HUES48 (cell line): ENCODE data around the gene FAM240A.

ENCODE experiments used
- H3K27ac ChIP-seq: one replicate; pipeline ENCODE4 v1.7.0; 2013; ENCODE audit warnings: low read depth, low read length, inconsistent platforms
- H3K27me3 ChIP-seq: 2 replicates; pipeline ENCODE4 v1.6.1; 2013; ENCODE audit warnings: mild to moderate bottlenecking, low read length; ENCODE audit not compliant: control insufficient read depth, insufficient read depth
- H3K36me3 ChIP-seq: 2 replicates; pipeline ENCODE4 v1.6.1; 2013; ENCODE audit warnings: low read length; ENCODE audit not compliant: control insufficient read depth, insufficient read depth
- H3K4me1 ChIP-seq: 2 replicates; pipeline ENCODE4 v1.6.1; 2013; ENCODE audit warnings: mild to moderate bottlenecking, low read length; ENCODE audit not compliant: control insufficient read depth, insufficient read depth
- H3K4me3 ChIP-seq: 2 replicates; pipeline ENCODE4 v1.5.1; 2013; ENCODE audit warnings: mild to moderate bottlenecking, low read depth, low read length
- H3K9ac ChIP-seq: 2 replicates; pipeline ENCODE4 v1.6.1; 2013; ENCODE audit warnings: mild to moderate bottlenecking, low read depth, low read length, moderate library complexity
- H3K9me3 ChIP-seq: 2 replicates; pipeline ENCODE4 v1.6.1; 2013; ENCODE audit warnings: low read length; ENCODE audit not compliant: control insufficient read depth, insufficient read depth

Gene FAM240A

DNA sequence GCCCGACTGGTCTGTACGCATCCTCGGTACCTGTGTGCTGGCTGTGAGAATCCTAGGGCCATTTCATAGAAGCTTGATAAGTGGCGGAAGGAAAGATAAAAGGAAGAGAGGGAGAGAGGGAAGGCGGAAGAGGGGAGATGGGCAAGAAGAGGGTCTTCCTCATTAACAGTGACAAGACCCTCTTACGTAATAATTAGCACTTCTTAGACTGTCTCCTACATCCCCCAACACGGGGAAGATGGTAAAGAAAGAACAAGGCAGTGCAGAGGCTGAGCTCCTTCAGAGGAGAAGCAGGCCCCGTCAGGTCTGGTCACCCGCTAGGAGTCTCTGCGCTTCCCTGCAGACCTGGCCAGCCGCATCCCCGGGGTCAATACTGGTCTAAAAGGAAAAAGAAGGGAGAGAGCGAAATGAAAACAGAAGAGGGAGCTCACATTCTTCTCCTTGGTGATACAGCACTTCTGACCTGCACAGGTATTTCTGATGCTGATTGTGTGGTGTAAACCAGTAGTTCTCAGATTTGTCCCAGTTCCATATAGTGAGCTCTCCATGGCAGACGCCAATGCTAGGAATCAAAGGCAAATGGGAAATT, 19.0 kb upstream of the FAM240A start:
- H3K27ac ChIP-seq = no peak overlapping the region
- H3K4me1 ChIP-seq = no peaks in the 10 kb centered on the region
- H3K36me3 ChIP-seq = no peaks in the 10 kb centered on the region
- H3K4me3 ChIP-seq = no peak overlapping the region
- H3K27me3 ChIP-seq = no peaks in the 10 kb centered on the region
- H3K9ac ChIP-seq = no peak overlapping the region
- peaks cover 17% of the 10 kb centered on the region for H3K9me3 ChIP-seq

DNA sequence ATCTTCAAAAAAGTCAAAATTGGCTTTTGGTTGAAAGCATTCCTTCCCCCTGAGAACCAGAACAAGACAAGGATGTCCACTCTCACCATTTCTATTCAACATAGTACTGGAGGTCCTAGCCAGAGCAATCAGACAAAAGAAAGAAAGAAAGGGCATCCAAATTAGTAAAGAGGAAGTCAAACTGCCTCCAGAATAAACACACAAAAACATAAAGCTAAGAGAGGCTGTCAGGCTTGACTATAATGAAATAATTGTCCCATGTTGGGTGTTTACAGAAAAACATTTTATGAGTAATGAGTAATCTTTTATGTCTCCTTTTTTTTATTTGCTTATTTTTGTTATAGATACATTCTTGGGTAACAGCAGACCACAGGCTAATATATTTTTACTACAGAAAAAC, 18.3 kb upstream of the FAM240A start:
- H3K9ac ChIP-seq = no peak overlapping the region
- H3K36me3 ChIP-seq = no peaks in the 10 kb centered on the region
- peaks cover 6% of the 10 kb centered on the region for H3K4me1 ChIP-seq
- H3K4me3 ChIP-seq = no peak overlapping the region
- H3K9me3 ChIP-seq = peaks cover 14% of the 10 kb centered on the region
- no peak overlapping the region for H3K27ac ChIP-seq
- H3K27me3 ChIP-seq = no peaks in the 10 kb centered on the region

DNA sequence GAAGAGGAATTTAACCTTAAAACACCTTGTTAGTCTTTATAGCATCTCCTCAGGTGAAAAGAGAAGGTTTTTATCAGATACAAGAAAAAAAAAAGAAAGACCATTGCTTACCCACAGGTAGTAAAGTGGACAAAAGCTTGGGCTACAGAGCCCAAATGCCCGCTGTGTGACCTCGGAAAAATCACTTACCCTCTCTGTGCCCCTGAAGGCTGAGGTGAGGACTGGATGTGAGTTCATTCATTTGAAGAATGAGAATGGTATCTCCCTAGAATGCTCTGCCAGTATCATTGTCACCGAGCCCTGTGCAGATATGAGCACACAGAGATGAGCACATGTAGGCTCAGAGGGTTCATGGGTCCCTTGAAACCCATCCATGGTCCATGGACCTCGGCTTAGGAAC, 17.6 kb upstream of the FAM240A start:
- Histone ChIP-seq H3K36me3 (no peaks in the 10 kb centered on the region), H3K27ac (no peak overlapping the region), H3K9me3 (peaks cover 12% of the 10 kb centered on the region; the same call in 1 of the 2 replicates), H3K27me3 (no peaks in the 10 kb centered on the region), H3K9ac (no peak overlapping the region), H3K4me3 (no peak overlapping the region), H3K4me1 (peaks cover 13% of the 10 kb centered on the region)

DNA sequence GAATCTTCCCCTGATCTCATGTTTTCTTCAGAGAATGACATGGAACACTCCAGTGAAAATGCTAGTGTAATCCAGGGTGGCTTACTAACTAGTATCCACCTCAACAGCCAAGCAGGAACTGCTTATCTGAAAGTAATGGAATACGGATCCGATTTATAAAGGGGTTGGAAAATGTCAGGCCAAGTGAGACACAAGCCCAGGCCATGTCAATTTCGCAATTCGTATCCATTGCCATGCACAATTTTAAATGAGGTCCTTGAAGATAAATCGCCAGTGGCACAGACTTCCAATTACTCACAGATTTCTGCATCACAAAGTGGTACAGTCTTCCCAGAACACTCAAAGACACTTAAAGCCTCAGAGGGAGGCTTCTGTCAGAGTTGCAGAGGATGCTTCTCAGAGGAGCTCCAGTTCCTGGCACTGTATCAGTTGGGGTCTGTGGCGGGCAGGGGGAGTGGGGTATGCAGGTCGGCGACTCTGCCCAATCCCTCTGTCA, 16.5 kb upstream of the FAM240A start:
- Histone ChIP-seq H3K9ac (no peak overlapping the region), H3K4me1 (peaks cover 20% of the 10 kb centered on the region), H3K9me3 (peaks cover 3% of the 10 kb centered on the region; the same call in 1 of the 2 replicates), H3K4me3 (no peak overlapping the region), H3K27ac (no peak overlapping the region), H3K36me3 (no peaks in the 10 kb centered on the region), H3K27me3 (no peaks in the 10 kb centered on the region)

DNA sequence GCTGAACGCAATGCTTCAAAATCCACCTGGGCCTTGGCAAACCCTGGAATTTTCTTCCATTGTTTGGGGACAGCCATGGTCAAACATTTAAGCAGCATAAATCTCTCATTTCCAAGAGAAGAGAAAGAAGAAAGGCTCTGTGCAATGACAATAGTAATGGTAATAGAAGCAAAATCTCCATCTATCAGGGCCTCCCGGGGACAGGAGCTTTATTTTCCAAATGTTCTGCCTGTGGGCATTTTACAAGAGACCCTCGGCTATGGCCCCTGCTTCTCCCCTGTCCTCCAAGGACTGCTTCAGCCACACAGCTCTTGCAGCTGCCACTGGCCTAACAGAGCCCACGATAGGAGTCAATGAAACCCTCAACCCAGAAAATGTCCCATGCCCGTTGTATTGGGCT, 12.7 kb upstream of the FAM240A start:
- Histone ChIP-seq H3K27ac (peak overlapping the region; percentile 82), H3K4me1 (peaks cover 38% of the 10 kb centered on the region), H3K27me3 (no peaks in the 10 kb centered on the region), H3K4me3 (no peak overlapping the region), H3K9me3 (no peaks in the 10 kb centered on the region), H3K9ac (no peak overlapping the region), H3K36me3 (no peaks in the 10 kb centered on the region)

DNA sequence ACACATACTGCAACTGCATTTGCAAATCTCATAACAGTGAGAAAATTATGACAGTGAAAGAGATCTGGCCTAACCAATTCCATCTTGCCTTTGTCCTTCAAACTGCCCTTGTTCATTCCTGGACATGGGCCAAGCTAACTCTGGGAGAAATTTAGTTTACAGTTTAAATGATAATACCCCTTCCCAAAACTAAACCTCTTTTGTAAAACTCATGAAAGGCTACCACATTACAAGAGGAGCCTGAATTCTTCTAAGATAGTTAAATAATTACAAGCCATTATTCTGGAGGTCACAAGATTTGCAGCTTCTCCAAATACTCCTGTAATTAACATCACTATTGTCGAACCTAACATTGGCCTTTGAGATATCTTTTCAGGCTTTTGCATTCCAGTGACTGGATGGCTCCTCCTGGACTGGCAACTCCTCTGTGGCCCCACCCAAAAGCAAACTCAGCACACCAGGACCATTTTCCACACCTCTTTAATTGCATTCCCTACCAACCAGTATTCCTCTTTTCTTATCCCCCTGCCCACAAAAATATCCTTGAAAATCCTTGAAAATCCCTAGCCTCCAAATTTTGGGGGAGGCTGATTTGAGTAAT, 8.8 kb upstream of the FAM240A start:
- Histone ChIP-seq H3K4me1 (peaks cover 53% of the 10 kb centered on the region), H3K4me3 (no peak overlapping the region), H3K36me3 (no peaks in the 10 kb centered on the region), H3K9ac (no peak overlapping the region), H3K27me3 (no peaks in the 10 kb centered on the region), H3K9me3 (no peaks in the 10 kb centered on the region), H3K27ac (peak overlapping the region; percentile 12)

DNA sequence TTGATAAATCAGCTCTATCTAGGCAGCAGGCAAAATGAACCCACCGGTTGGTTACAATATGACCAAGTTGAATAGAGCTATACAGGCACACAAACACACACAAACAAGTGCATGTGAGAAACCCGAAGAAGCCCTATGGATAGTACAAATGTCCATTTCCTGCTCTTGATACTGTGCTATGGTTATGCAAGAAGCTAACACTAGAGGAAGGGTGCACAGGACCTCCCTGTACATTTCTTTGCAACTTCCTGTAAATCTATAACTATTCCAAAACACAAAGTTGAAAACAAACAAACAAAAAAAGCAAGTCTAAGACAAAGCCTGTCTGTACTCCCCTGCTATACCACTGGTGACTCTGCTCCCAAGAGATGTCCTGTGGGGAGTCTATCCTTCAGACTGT, 8.2 kb upstream of the FAM240A start:
- H3K36me3 ChIP-seq = no peaks in the 10 kb centered on the region
- no peak overlapping the region for H3K9ac ChIP-seq
- H3K4me3 ChIP-seq = no peak overlapping the region
- no peak overlapping the region for H3K27ac ChIP-seq
- peaks cover 48% of the 10 kb centered on the region for H3K4me1 ChIP-seq
- H3K27me3 ChIP-seq = no peaks in the 10 kb centered on the region
- no peaks in the 10 kb centered on the region for H3K9me3 ChIP-seq

DNA sequence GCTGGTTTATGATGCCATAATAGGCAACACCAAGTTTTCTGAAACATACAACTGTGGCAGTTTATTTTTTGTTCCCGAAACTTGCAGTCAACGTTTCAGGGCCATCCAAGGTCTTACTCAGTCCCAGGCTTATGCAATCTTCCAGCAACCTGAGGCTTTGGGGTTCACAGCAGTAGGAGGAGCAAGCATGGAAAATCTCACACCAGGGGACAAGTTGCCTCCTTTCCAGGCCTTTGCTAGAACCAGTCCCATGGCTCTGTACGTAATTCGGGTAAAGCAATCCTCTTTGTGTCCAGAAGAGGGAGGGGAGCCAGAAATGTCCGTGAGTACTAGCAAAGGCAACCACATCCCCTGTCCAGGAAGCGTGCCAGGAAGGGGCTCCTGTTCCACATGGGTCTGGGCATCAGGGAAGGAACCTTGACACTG, 4.7 kb upstream of the FAM240A start:
- H3K27ac ChIP-seq = no peak overlapping the region
- peaks cover 43% of the 10 kb centered on the region for H3K4me1 ChIP-seq
- no peaks in the 10 kb centered on the region for H3K9me3 ChIP-seq
- H3K27me3 ChIP-seq = no peaks in the 10 kb centered on the region
- no peak overlapping the region for H3K4me3 ChIP-seq
- H3K36me3 ChIP-seq = no peaks in the 10 kb centered on the region
- H3K9ac ChIP-seq = no peak overlapping the region

DNA sequence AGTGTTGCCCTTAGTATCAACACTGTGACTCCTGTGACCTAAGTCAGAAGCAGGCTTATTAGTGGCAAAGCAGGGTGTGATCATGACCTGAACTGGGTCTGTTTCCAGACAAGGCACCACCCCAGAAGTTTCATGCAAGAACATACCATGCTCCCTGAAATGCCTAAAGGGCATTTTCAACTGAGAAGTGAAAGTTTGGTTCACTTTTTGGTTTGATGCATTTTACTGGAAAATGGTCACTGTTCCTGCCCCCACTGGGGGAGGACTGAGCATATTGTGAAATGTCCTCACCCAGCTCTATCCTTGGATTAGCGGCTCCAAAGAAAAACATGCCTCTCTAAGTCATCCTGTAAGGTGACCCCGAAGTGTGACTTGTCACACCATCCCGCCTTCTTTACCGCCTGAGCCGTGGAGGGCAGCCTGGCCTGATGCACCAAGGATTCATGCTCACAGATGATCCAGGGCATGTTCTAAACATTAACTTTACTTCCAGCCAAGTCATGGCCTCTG, 3.1 kb upstream of the FAM240A start:
- H3K36me3 ChIP-seq = no peaks in the 10 kb centered on the region
- H3K27ac ChIP-seq = no peak overlapping the region
- H3K9ac ChIP-seq = no peak overlapping the region
- peaks cover 32% of the 10 kb centered on the region for H3K4me1 ChIP-seq
- H3K27me3 ChIP-seq = no peaks in the 10 kb centered on the region
- H3K9me3 ChIP-seq = no peaks in the 10 kb centered on the region
- no peak overlapping the region for H3K4me3 ChIP-seq

DNA sequence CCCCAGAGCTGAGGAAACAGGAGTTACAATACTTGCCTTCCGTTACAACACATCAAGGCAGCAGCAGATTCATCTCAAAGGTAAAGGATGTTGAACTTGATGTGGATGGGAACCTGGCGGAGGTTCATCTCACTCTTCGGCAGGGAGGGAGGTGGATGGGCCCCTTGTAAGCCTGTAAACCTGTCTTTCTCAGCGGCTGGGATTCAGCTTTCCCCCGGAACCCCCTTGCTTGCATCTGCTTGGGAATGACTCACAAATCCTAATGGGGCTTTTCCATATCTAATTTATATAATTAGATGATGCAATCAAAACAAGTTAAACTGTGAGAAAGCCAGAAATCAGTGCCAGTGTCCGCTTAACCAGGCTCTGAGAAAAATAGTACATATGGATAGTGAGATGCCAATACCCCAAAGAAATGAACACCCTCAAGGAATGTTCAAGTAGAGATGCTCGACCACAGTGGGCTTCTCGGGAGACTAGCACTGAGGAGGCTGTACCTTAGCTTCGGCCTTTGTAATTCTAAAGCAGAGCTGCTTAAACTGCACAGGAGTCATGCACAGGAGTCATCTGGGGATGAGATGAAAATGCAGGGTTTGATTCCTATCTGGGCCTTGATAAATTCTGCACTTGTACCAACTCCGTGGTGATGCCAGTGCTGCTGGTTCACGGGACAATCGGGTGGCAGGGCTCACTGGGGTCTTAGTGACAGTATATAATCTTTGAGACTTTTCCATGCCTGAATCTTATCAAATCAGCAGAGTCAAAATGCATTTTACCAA, 2.2 kb upstream of the FAM240A start:
- no peaks in the 10 kb centered on the region for H3K9me3 ChIP-seq
- H3K4me1 ChIP-seq = peaks cover 24% of the 10 kb centered on the region
- H3K27me3 ChIP-seq = no peaks in the 10 kb centered on the region
- H3K27ac ChIP-seq = no peak overlapping the region
- H3K9ac ChIP-seq = no peak overlapping the region
- H3K36me3 ChIP-seq = no peaks in the 10 kb centered on the region
- H3K4me3 ChIP-seq = no peak overlapping the region
